Measurements from ENCODE around the gene SPOCK1. TPM values are rescaled to one million over a fixed set of nuclear protein-coding genes. Genes with fewer than 3 reads are reported as not detected.
A peak's percentile ranks its signal among the peaks of the same experiment; 100 is the strongest.
"Not testable (repeated sequence)": the region's sequence is repeated elsewhere in the genome, so short reads cannot be mapped to it uniquely, and the experiment has no call there.

The SPOCK1 gene
- polyA plus RNA-seq (2011; rRNA removed) = 74.6 and 76.0 TPM in 2 replicates
- 57.7 and 79.9 TPM in 2 replicates for polyA minus RNA-seq (2011; rRNA and poly(A)+ RNA removed)

DNA sequence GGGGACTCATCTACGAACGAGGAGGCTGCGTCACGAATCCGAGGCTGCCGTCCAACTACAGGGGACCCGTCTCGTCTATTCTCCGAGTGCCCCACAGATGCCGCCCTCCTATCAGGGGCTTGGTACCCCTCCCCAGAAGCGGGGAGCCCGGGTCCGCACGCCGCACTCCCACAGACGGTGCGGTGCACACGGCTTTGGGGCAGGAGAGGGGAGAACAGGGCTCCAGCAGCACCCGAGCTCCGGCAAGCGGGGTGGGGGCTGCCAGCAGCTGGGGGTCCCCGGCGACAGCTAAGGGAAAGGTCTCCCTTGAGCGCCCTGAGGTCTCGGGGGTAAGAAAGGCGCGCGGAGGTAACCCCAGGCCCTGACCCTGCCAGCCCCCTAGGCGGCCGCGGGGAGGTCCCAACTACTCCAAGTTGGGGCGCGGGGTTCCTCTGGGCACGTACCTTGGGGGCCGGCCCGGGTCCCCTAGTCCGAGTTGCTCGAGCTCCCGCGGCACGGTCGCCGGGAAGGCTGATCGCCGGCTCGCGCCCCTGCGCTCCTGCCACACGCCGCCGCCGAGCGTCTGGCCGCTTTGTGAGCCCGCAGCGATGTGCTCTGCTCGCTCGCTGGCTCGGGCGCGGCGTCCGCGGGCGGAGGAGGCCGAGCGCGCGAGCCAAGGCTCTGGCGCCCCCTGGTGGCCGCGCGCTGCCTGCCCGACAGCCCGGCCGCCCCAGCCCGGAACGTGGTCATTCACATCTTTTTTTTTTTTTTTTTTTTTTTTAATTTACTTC lies at the start of gene SPOCK1:
Gene SPOCK1 (minus strand): TSS at position 591 of the 770 bp plus-strand sequence.
- H3K9me3 ChIP-seq (ENCODE audit: control insufficient read depth, insufficient read depth, low read length) = no peaks in the 10 kb centered on the region; the same call in 1 of the 2 replicates
- ChIA-PET POLR2A (interaction anchor here (1.5 kb wide), 1 partner anchor 179 kb away, joined by 3 read pairs; no protein-coding TSS in a partner anchor), CTCF (interaction anchor here (0.5 to 6.9 kb wide), 14 partner anchors 10 to 1249 kb away, joined by 3 to 127 read pairs (median 3); no protein-coding TSS in a partner anchor)
- no peak for DNase-seq (ENCODE audit: low read depth, low spot score)
- peaks cover 11% of the 10 kb centered on the region for H3K27me3 ChIP-seq (ENCODE audit: control insufficient read depth, insufficient read depth, low read length)
- no peak within 1 kb of the TSS for H3K27ac ChIP-seq (ENCODE audit: low read depth, low read length)
- TF ChIP-seq, protein P1, sequence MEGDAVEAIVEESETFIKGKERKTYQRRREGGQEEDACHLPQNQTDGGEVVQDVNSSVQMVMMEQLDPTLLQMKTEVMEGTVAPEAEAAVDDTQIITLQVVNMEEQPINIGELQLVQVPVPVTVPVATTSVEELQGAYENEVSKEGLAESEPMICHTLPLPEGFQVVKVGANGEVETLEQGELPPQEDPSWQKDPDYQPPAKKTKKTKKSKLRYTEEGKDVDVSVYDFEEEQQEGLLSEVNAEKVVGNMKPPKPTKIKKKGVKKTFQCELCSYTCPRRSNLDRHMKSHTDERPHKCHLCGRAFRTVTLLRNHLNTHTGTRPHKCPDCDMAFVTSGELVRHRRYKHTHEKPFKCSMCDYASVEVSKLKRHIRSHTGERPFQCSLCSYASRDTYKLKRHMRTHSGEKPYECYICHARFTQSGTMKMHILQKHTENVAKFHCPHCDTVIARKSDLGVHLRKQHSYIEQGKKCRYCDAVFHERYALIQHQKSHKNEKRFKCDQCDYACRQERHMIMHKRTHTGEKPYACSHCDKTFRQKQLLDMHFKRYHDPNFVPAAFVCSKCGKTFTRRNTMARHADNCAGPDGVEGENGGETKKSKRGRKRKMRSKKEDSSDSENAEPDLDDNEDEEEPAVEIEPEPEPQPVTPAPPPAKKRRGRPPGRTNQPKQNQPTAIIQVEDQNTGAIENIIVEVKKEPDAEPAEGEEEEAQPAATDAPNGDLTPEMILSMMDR (IDR thresholded peaks at IDR 0.05; ENCODE audit: low read depth, low read length) = peak; percentile 57
- H3K4me3 ChIP-seq (ENCODE audit: low read depth, low read length) = peak within 1 kb of the TSS; percentile 62

DNA sequence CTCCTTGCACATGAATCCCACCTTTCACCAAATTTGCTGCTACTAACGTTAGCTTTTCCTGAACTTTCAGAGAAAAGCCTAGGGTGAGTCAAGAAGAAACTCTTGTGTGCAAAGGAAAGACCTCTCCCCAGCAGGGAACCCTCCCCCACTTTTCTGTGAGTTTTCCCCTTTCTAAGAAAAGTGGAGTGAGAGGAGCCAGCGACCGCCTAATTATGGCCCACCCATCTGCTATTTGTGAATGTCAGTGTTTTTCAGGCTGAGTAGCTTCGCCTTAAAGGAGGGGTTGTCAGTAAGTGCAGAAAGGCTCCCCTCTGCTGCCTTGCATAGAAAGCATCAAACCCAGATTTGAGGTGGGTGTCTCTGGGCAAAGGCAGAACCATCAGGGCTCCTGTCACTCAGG lies 46.8 kb upstream of the SPOCK1 start:
- Histone ChIP-seq H3K9me3 (ENCODE audit: control insufficient read depth, insufficient read depth, low read length) (no peaks in the 10 kb centered on the region), H3K27me3 (ENCODE audit: control insufficient read depth, insufficient read depth, low read length) (no peaks in the 10 kb centered on the region), H3K4me3 (ENCODE audit: low read depth, low read length) (no peak overlapping the region), H3K27ac (ENCODE audit: low read depth, low read length) (no peak overlapping the region)
- POLR2A ChIA-PET = no interaction called here
- TF ChIP-seq, protein P1 (IDR thresholded peaks at IDR 0.05; ENCODE audit: low read depth, low read length) = no peak
- no peak for DNase-seq (ENCODE audit: low read depth, low spot score)
- CTCF ChIA-PET = no interaction called here

DNA sequence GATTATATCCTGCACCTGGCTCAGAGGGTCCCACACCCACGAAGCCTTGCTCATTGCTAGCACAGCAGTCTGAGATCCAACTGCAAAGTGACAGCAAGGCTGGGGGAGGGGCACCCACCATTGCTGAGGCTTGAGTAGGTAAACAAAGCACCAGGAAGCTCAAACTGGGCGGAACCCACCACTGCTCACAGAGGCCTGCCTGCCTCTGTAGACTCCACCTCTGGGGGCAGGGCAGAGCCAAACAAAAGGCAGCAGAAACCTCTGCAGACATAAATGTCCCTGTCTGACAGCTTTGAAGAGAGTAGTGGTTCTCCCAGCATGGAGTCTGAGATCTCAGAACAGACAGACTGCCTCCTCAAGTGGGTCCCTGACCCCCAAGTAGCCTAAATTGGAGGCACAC lies 36.3 kb upstream of the SPOCK1 start:
- POLR2A ChIA-PET; H3K4me3 ChIP-seq (ENCODE audit: low read depth, low read length); DNase-seq (ENCODE audit: low read depth, low spot score); H3K27me3 ChIP-seq (ENCODE audit: control insufficient read depth, insufficient read depth, low read length); H3K9me3 ChIP-seq (ENCODE audit: control insufficient read depth, insufficient read depth, low read length); H3K27ac ChIP-seq (ENCODE audit: low read depth, low read length): not testable (repeated sequence)
- CTCF ChIA-PET = interaction anchor here (0.6 kb wide), 1 partner anchor 347 kb away, joined by 4 read pairs; no protein-coding TSS in a partner anchor

DNA sequence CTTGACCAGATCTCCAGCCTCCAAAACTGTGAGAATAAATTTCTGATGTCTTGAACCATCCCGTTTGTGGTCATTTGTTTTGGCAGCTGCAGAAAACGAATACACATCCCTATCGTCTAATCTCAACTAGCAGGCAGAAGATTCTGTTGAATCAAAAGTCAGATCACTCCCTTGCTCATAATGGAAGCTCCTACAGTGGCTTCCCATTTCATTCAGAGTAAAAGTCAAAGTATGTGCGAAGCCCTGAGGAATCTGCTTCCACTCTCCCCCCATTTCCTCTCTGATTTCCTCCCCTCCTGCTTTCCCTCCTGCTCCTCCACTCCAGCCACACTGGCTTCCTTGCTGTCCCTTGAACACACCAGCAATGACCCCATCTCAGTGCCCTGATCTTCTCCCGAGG lies 34.8 kb upstream of the SPOCK1 start:
- TF ChIP-seq, protein P1 (IDR thresholded peaks at IDR 0.05; ENCODE audit: low read depth, low read length) = no peak
- no peak overlapping the region for H3K27ac ChIP-seq (ENCODE audit: low read depth, low read length)
- no peaks in the 10 kb centered on the region for H3K27me3 ChIP-seq (ENCODE audit: control insufficient read depth, insufficient read depth, low read length)
- H3K4me3 ChIP-seq (ENCODE audit: low read depth, low read length) = no peak overlapping the region
- no peak for DNase-seq (ENCODE audit: low read depth, low spot score)
- ChIA-PET POLR2A (no interaction called here), CTCF (no interaction called here)
- H3K9me3 ChIP-seq (ENCODE audit: control insufficient read depth, insufficient read depth, low read length) = no peaks in the 10 kb centered on the region

DNA sequence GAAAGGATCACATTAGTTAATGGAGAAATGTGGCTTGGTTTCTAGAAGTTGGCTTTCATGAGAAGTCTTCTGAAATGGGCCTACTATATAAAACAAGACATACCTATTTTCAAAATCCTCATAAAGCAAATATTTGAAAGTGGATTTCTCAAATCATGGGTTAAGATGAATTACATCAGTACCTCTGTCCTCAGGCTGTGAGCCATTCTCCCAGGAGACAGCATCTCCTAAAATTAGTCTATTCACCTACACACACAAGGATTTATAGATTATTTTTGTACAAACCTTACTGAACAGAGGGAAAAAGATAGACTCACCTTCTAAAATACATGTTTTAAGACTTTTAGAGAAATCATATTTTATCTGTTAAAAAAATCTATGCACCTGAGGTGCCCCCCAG lies 32.1 kb upstream of the SPOCK1 start:
- Histone ChIP-seq H3K9me3 (ENCODE audit: control insufficient read depth, insufficient read depth, low read length) (no peaks in the 10 kb centered on the region), H3K4me3 (ENCODE audit: low read depth, low read length) (no peak overlapping the region), H3K27ac (ENCODE audit: low read depth, low read length) (no peak overlapping the region), H3K27me3 (ENCODE audit: control insufficient read depth, insufficient read depth, low read length) (no peaks in the 10 kb centered on the region)
- ChIA-PET CTCF (no interaction called here), POLR2A (no interaction called here)
- DNase-seq (ENCODE audit: low read depth, low spot score) = no peak
- TF ChIP-seq, protein P1 (IDR thresholded peaks at IDR 0.05; ENCODE audit: low read depth, low read length) = no peak

All from AG04450 (cell line).